Measurements from ENCODE around the gene PTOV1. TPM values are rescaled to one million over a fixed set of nuclear protein-coding genes. Genes with fewer than 3 reads are reported as not detected.

PTOV1 gene
- total RNA-seq, 2 experiments from 2014 or later, result 66.0 to 68.0 TPM

- no peak overlapping the region for H3K4me3 Mint-ChIP-seq
- CTCF ChIA-PET, result no interaction called here
Observed at GRCh38 chr19:49820125-49820524, 30.8 kb upstream of the PTOV1 start.

GRCh38 chr19:49823472-49823871 is 27.5 kb upstream of the PTOV1 start:
- CTCF ChIA-PET, result no interaction called here
- no peaks in the 10 kb centered on the region for H3K27me3 Mint-ChIP-seq (ENCODE audit: low read depth)
- no peak overlapping the region for H3K27ac Mint-ChIP-seq
- no peaks in the 10 kb centered on the region for H3K9me3 Mint-ChIP-seq
- peaks cover 12% of the 10 kb centered on the region for H3K4me1 Mint-ChIP-seq (ENCODE audit: low read depth)
- intact Hi-C loops (cut with micrococcal nuclease), result no loop called here
- no peak overlapping the region for H3K4me3 Mint-ChIP-seq
- no peaks in the 10 kb centered on the region for H3K36me3 Mint-ChIP-seq (ENCODE audit: low read depth)
- DNase-seq, result no peak

More at GRCh38 chr19:49820125-49820524, 30.8 kb upstream of the PTOV1 start:
- Mint-ChIP-seq H3K27ac (no peak overlapping the region), H3K4me1 (ENCODE audit: low read depth) (peaks cover 16% of the 10 kb centered on the region), H3K27me3 (ENCODE audit: low read depth) (no peaks in the 10 kb centered on the region), H3K36me3 (ENCODE audit: low read depth) (no peaks in the 10 kb centered on the region), H3K9me3 (no peaks in the 10 kb centered on the region)
- intact Hi-C loops (cut with micrococcal nuclease), result no loop called here
- DNase-seq, result no peak

GRCh38 chr19:49824662-49825061 is 26.3 kb upstream of the PTOV1 start:
- H3K36me3 Mint-ChIP-seq (ENCODE audit: low read depth), result no peaks in the 10 kb centered on the region
- H3K9me3 Mint-ChIP-seq, result no peaks in the 10 kb centered on the region
- peaks cover 5% of the 10 kb centered on the region for H3K4me1 Mint-ChIP-seq (ENCODE audit: low read depth)
- CTCF ChIA-PET, result no interaction called here
- DNase-seq, result no peak
- no peaks in the 10 kb centered on the region for H3K27me3 Mint-ChIP-seq (ENCODE audit: low read depth)
- no peak overlapping the region for H3K27ac Mint-ChIP-seq
- intact Hi-C loops (cut with micrococcal nuclease), result no loop called here
- H3K4me3 Mint-ChIP-seq, result no peak overlapping the region

GRCh38 chr19:49827034-49827433 is 23.9 kb upstream of the PTOV1 start:
- DNase-seq, result no peak
- peaks cover 3% of the 10 kb centered on the region for H3K4me1 Mint-ChIP-seq (ENCODE audit: low read depth)
- no peaks in the 10 kb centered on the region for H3K27me3 Mint-ChIP-seq (ENCODE audit: low read depth)
- H3K27ac Mint-ChIP-seq, result no peak overlapping the region
- H3K9me3 Mint-ChIP-seq, result no peaks in the 10 kb centered on the region
- intact Hi-C loops (cut with micrococcal nuclease), result no loop called here
- CTCF ChIA-PET, result no interaction called here
- no peak overlapping the region for H3K4me3 Mint-ChIP-seq
- no peaks in the 10 kb centered on the region for H3K36me3 Mint-ChIP-seq (ENCODE audit: low read depth)

GRCh38 chr19:49829200-49829599 is 21.8 kb upstream of the PTOV1 start:
- DNase-seq, result no peak
- Mint-ChIP-seq H3K27ac (no peak overlapping the region), H3K27me3 (ENCODE audit: low read depth) (no peaks in the 10 kb centered on the region), H3K36me3 (ENCODE audit: low read depth) (no peaks in the 10 kb centered on the region), H3K4me1 (ENCODE audit: low read depth) (no peaks in the 10 kb centered on the region), H3K4me3 (no peak overlapping the region), H3K9me3 (no peaks in the 10 kb centered on the region)
- CTCF ChIA-PET, result no interaction called here
- intact Hi-C loops (cut with micrococcal nuclease), result no loop called here

GRCh38 chr19:49829721-49830120 is 21.2 kb upstream of the PTOV1 start:
- intact Hi-C loops (cut with micrococcal nuclease), result no loop called here

GRCh38 chr19:49830766-49831165 is 20.2 kb upstream of the PTOV1 start:
- no peaks in the 10 kb centered on the region for H3K9me3 Mint-ChIP-seq
- DNase-seq, result no peak
- CTCF ChIA-PET, result interaction anchor here (0.8 kb wide), 1 partner anchor 113 kb away, joined by 3 read pairs; no protein-coding TSS in a partner anchor
- intact Hi-C loops (cut with micrococcal nuclease), result no loop called here
- H3K4me1 Mint-ChIP-seq (ENCODE audit: low read depth), result no peaks in the 10 kb centered on the region
- H3K4me3 Mint-ChIP-seq, result no peak overlapping the region
- peaks cover 4% of the 10 kb centered on the region for H3K36me3 Mint-ChIP-seq (ENCODE audit: low read depth)
- no peak overlapping the region for H3K27ac Mint-ChIP-seq
- no peaks in the 10 kb centered on the region for H3K27me3 Mint-ChIP-seq (ENCODE audit: low read depth)

More at GRCh38 chr19:49829721-49830120, 21.2 kb upstream of the PTOV1 start:
- no peak for DNase-seq
- Mint-ChIP-seq H3K4me3 (no peak overlapping the region), H3K9me3 (no peaks in the 10 kb centered on the region), H3K27ac (no peak overlapping the region), H3K36me3 (ENCODE audit: low read depth) (peaks cover 2% of the 10 kb centered on the region), H3K27me3 (ENCODE audit: low read depth) (no peaks in the 10 kb centered on the region), H3K4me1 (ENCODE audit: low read depth) (no peaks in the 10 kb centered on the region)
- CTCF ChIA-PET, result interaction anchor here (0.7 kb wide), 1 partner anchor 1681 kb away, joined by 3 read pairs; no protein-coding TSS in a partner anchor

GRCh38 chr19:49831592-49831991 is 19.4 kb upstream of the PTOV1 start:
- DNase-seq, result no peak
- CTCF ChIA-PET, result no interaction called here
- Mint-ChIP-seq H3K27ac (no peak overlapping the region), H3K27me3 (ENCODE audit: low read depth) (no peaks in the 10 kb centered on the region), H3K4me3 (no peak overlapping the region), H3K9me3 (no peaks in the 10 kb centered on the region), H3K4me1 (ENCODE audit: low read depth) (no peaks in the 10 kb centered on the region), H3K36me3 (ENCODE audit: low read depth) (peaks cover 4% of the 10 kb centered on the region)
- intact Hi-C loops (cut with micrococcal nuclease), result no loop called here

- no peak overlapping the region for H3K4me3 Mint-ChIP-seq
- H3K9me3 Mint-ChIP-seq, result no peaks in the 10 kb centered on the region
- H3K27me3 Mint-ChIP-seq (ENCODE audit: low read depth), result no peaks in the 10 kb centered on the region
- H3K27ac Mint-ChIP-seq, result no peak overlapping the region
- no peaks in the 10 kb centered on the region for H3K4me1 Mint-ChIP-seq (ENCODE audit: low read depth)
- CTCF ChIA-PET, result no interaction called here
- no peak for DNase-seq
- H3K36me3 Mint-ChIP-seq (ENCODE audit: low read depth), result peaks cover 9% of the 10 kb centered on the region
- intact Hi-C loops (cut with micrococcal nuclease), result no loop called here
Observed at GRCh38 chr19:49832556-49832955, 18.4 kb upstream of the PTOV1 start.

- Mint-ChIP-seq H3K27me3 (ENCODE audit: low read depth) (no peaks in the 10 kb centered on the region), H3K36me3 (ENCODE audit: low read depth) (peaks cover 13% of the 10 kb centered on the region), H3K9me3 (no peaks in the 10 kb centered on the region), H3K27ac (no peak overlapping the region), H3K4me1 (ENCODE audit: low read depth) (no peaks in the 10 kb centered on the region), H3K4me3 (no peak overlapping the region)
- CTCF ChIA-PET, result interaction anchor here (0.6 kb wide), 1 partner anchor 1564 kb away, joined by 3 read pairs; no protein-coding TSS in a partner anchor
- DNase-seq, result no peak
- intact Hi-C loops (cut with micrococcal nuclease), result no loop called here
Observed at GRCh38 chr19:49833599-49833998, 17.4 kb upstream of the PTOV1 start.

GRCh38 chr19:49835562-49835961 is 15.4 kb upstream of the PTOV1 start:
- H3K9me3 Mint-ChIP-seq, result no peaks in the 10 kb centered on the region
- intact Hi-C loops (cut with micrococcal nuclease), result no loop called here
- H3K4me1 Mint-ChIP-seq (ENCODE audit: low read depth), result no peaks in the 10 kb centered on the region
- CTCF ChIA-PET, result no interaction called here
- H3K27ac Mint-ChIP-seq, result no peak overlapping the region
- no peak for DNase-seq
- no peak overlapping the region for H3K4me3 Mint-ChIP-seq
- peaks cover 16% of the 10 kb centered on the region for H3K36me3 Mint-ChIP-seq (ENCODE audit: low read depth)
- no peaks in the 10 kb centered on the region for H3K27me3 Mint-ChIP-seq (ENCODE audit: low read depth)

- H3K4me3 Mint-ChIP-seq, result no peak overlapping the region
- peaks cover 16% of the 10 kb centered on the region for H3K36me3 Mint-ChIP-seq (ENCODE audit: low read depth)
- no peaks in the 10 kb centered on the region for H3K4me1 Mint-ChIP-seq (ENCODE audit: low read depth)
- DNase-seq, result no peak
- H3K27me3 Mint-ChIP-seq (ENCODE audit: low read depth), result no peaks in the 10 kb centered on the region
- CTCF ChIA-PET, result no interaction called here
- no peaks in the 10 kb centered on the region for H3K9me3 Mint-ChIP-seq
- intact Hi-C loops (cut with micrococcal nuclease), result no loop called here
- no peak overlapping the region for H3K27ac Mint-ChIP-seq
Observed at GRCh38 chr19:49836176-49837008, 14.6 kb upstream of the PTOV1 start.

- no peaks in the 10 kb centered on the region for H3K4me1 Mint-ChIP-seq (ENCODE audit: low read depth)
- no peak overlapping the region for H3K4me3 Mint-ChIP-seq
- H3K36me3 Mint-ChIP-seq (ENCODE audit: low read depth), result peaks cover 16% of the 10 kb centered on the region
- H3K27ac Mint-ChIP-seq, result no peak overlapping the region
- H3K27me3 Mint-ChIP-seq (ENCODE audit: low read depth), result no peaks in the 10 kb centered on the region
- no peaks in the 10 kb centered on the region for H3K9me3 Mint-ChIP-seq
- CTCF ChIA-PET, result no interaction called here
- no peak for DNase-seq
- intact Hi-C loops (cut with micrococcal nuclease), result no loop called here
Observed at GRCh38 chr19:49837009-49837310, 14.0 kb upstream of the PTOV1 start.
